H9 (cell line): ENCODE measurements around the gene CATSPERZ. TPM values are rescaled to one million over a fixed set of nuclear protein-coding genes. Genes with fewer than 3 reads are reported as not detected.

ENCODE experiments used
- DNase-seq: peaks from one replicate; pipeline ENCODE4 v3.0.0-alpha.2; 2017
- H2AFZ ChIP-seq: one replicate; pipeline ENCODE4 v1.6.1; 2013; ENCODE audit warnings: mild to moderate bottlenecking, low read length, control low read depth, moderate library complexity
- H2AK5ac ChIP-seq: 2 replicates; pipeline ENCODE4 v1.6.1; 2013; ENCODE audit warnings: low read length, control low read depth, mixed read lengths; ENCODE audit not compliant: insufficient read length
- H2BK120ac ChIP-seq: one replicate; pipeline ENCODE4 v1.6.1; 2013; ENCODE audit warnings: low read depth, mild to moderate bottlenecking, low read length, control low read depth, inconsistent platforms; ENCODE audit not compliant: poor library complexity, severe bottlenecking
- H2BK12ac ChIP-seq: 2 replicates; pipeline ENCODE4 v1.6.1; 2013; ENCODE audit warnings: low read length, control low read depth, mixed read lengths, low read depth; ENCODE audit not compliant: insufficient read length
- H2BK15ac ChIP-seq: 2 replicates; pipeline ENCODE4 v1.6.1; 2013; ENCODE audit warnings: low read depth, low read length, control low read depth
- H2BK20ac ChIP-seq: one replicate; pipeline ENCODE4 v1.6.1; 2013; ENCODE audit warnings: low read depth, mild to moderate bottlenecking, low read length, control low read depth, inconsistent platforms; ENCODE audit not compliant: poor library complexity, severe bottlenecking
- H2BK5ac ChIP-seq: 2 replicates; pipeline ENCODE4 v1.6.1; 2013; ENCODE audit warnings: low read length, control low read depth, mixed read lengths; ENCODE audit not compliant: insufficient read length
- H3K14ac ChIP-seq: 2 replicates; pipeline ENCODE4 v1.6.1; 2013; ENCODE audit warnings: low read length, control low read depth; ENCODE audit not compliant: insufficient read depth
- H3K18ac ChIP-seq: 2 replicates; pipeline ENCODE4 v1.6.1; 2013; ENCODE audit warnings: low read depth, mild to moderate bottlenecking, mixed read lengths, low read length, control low read depth; ENCODE audit not compliant: insufficient read length
- H3K23ac ChIP-seq: 2 replicates; pipeline ENCODE4 v1.6.1; 2013; ENCODE audit warnings: low read length, control low read depth, mixed read lengths, low read depth; ENCODE audit not compliant: insufficient read length
- H3K23me2 ChIP-seq: 2 replicates; pipeline ENCODE4 v1.6.1; 2013; ENCODE audit warnings: low read depth, mild to moderate bottlenecking, mixed read lengths, low read length, control low read depth; ENCODE audit not compliant: insufficient read length, poor library complexity, severe bottlenecking
- H3K27ac ChIP-seq: 2 replicates; pipeline ENCODE4 v1.5.1; 2013; ENCODE audit warnings: low read length, control low read depth, mixed read lengths, low read depth; ENCODE audit not compliant: insufficient read length
- H3K27me3 ChIP-seq: 2 replicates; pipeline ENCODE4 v1.6.1; 2013; ENCODE audit warnings: low read length, control low read depth, inconsistent platforms; ENCODE audit not compliant: insufficient read depth
- H3K4ac ChIP-seq: 2 replicates; pipeline ENCODE4 v1.6.1; 2013; ENCODE audit warnings: low read depth, mild to moderate bottlenecking, control low read depth, inconsistent platforms, low read length, moderate library complexity
- H3K4me1 ChIP-seq: 2 replicates; pipeline ENCODE4 v1.6.1; 2013; ENCODE audit warnings: low read length, control low read depth, inconsistent platforms; ENCODE audit not compliant: insufficient read depth
- H3K4me2 ChIP-seq: 2 replicates; pipeline ENCODE4 v1.6.1; 2013; ENCODE audit warnings: low read length, control low read depth, mixed read lengths; ENCODE audit not compliant: insufficient read length, insufficient read depth
- H3K56ac ChIP-seq: 2 replicates; pipeline ENCODE4 v1.6.1; 2013; ENCODE audit warnings: low read depth, mild to moderate bottlenecking, mixed read lengths, low read length, control low read depth; ENCODE audit not compliant: insufficient read length
- H3K79me1 ChIP-seq: 2 replicates; pipeline ENCODE4 v1.6.1; 2013; ENCODE audit warnings: low read depth, mild to moderate bottlenecking, moderate library complexity, low read length, control low read depth, inconsistent platforms; ENCODE audit not compliant: insufficient read depth, poor library complexity, severe bottlenecking
- H3K79me2 ChIP-seq: 2 replicates; pipeline ENCODE4 v1.6.1; 2013; ENCODE audit warnings: low read length, control low read depth, inconsistent platforms; ENCODE audit not compliant: insufficient read depth
- H3K9ac ChIP-seq: 2 replicates; pipeline ENCODE4 v1.6.1; 2013; ENCODE audit warnings: low read length, control low read depth, mixed read lengths; ENCODE audit not compliant: insufficient read length; ENCODE audit errors: extremely low read depth
- H3K9me3 ChIP-seq: one replicate; pipeline ENCODE4 v1.6.1; 2013; ENCODE audit warnings: low read depth, low read length, inconsistent platforms; ENCODE audit not compliant: control insufficient read depth
- H3T11ph ChIP-seq: one replicate; pipeline ENCODE4 v1.6.1; 2013; ENCODE audit warnings: mild to moderate bottlenecking, low read length, control low read depth, inconsistent platforms
- H4K20me1 ChIP-seq: one replicate; pipeline ENCODE4 v1.6.1; 2013; ENCODE audit not compliant: control insufficient read depth, insufficient read length, insufficient read depth
- H4K5ac ChIP-seq: 2 replicates; pipeline ENCODE4 v1.6.1; 2013; ENCODE audit warnings: low read depth, mild to moderate bottlenecking, mixed read lengths, low read length, control low read depth; ENCODE audit not compliant: insufficient read length
- H4K8ac ChIP-seq: replicated peaks from 2 replicates; pipeline ENCODE4 v1.6.1; 2013; ENCODE audit warnings: low read length, control low read depth, mixed read lengths, low read depth; ENCODE audit not compliant: insufficient read length
- H4K91ac ChIP-seq: 2 replicates; pipeline ENCODE4 v1.6.1; 2013; ENCODE audit warnings: low read depth, mild to moderate bottlenecking, moderate library complexity, mixed read lengths, low read length, control low read depth; ENCODE audit not compliant: insufficient read length
- H3K27ac Mint-ChIP-seq, 3 experiments: 2 replicates in 2 of 3; 3 replicates in 1 of 3; pipeline ENCODE4 v1.8.0; 2020 to 2021; ENCODE audit warnings: mixed read lengths in 3 of 3, mild to moderate bottlenecking in 1 of 3, moderate library complexity in 1 of 3
- H3K27me3 Mint-ChIP-seq: 2 replicates; pipeline ENCODE4 v1.8.0; 2021; ENCODE audit warnings: low read depth, mild to moderate bottlenecking, moderate library complexity, mixed read lengths
- H3K36me3 Mint-ChIP-seq, 3 experiments: 2 replicates in 2 of 3; 3 replicates in 1 of 3; pipeline ENCODE4 v1.8.0; 2020 to 2021; ENCODE audit warnings: low read depth in 3 of 3, mixed read lengths in 3 of 3; ENCODE audit not compliant: insufficient read depth in 1 of 3
- H3K4me1 Mint-ChIP-seq, 2 experiments: 2 replicates each; pipeline ENCODE4 v1.8.0; 2020; ENCODE audit warnings: mixed read lengths in 2 of 2
- H3K4me3 Mint-ChIP-seq, 2 experiments: 2 replicates in 1 of 2; 3 replicates in 1 of 2; pipeline ENCODE4 v1.8.0; 2020 to 2021; ENCODE audit warnings: mild to moderate bottlenecking in 2 of 2, mixed read lengths in 2 of 2, moderate library complexity in 1 of 2
- H3K9me3 Mint-ChIP-seq, 2 experiments: 2 replicates in 1 of 2; 3 replicates in 1 of 2; pipeline ENCODE4 v1.8.0; 2020; ENCODE audit warnings: mild to moderate bottlenecking in 2 of 2, mixed read lengths in 2 of 2, moderate library complexity in 1 of 2
- WGBS: extraction: QIAGEN DNeasy Blood & Tissue Kit; methylation state at CpG from one replicate; pipeline ENCODE4 v1.1.7; 2013; ENCODE audit warnings: missing lambda C conversion rate, low lambda C conversion rate, mixed read lengths; ENCODE audit not compliant: insufficient read length; ENCODE audit errors: extremely low coverage; 5-methylcytosine and 5-hydroxymethylcytosine counted together
- total RNA-seq: library from RNA; stranded (reverse); gene quantifications from 2 replicates; pipeline ENCODE4 v1.2.1, GENCODE V29; 2021
- TF ChIP-seq, protein P1 (sequence below): fragments of 200-600 bp; sonication (generic); conservative IDR thresholded peaks from 3 replicates; pipeline ENCODE4 v1.8.0; 2021; ENCODE audit warnings: antibody characterized with exemption, mild to moderate bottlenecking

CATSPERZ gene
- total RNA-seq, 1 experiment from 2014 or later: 0.92 TPM

DNA sequence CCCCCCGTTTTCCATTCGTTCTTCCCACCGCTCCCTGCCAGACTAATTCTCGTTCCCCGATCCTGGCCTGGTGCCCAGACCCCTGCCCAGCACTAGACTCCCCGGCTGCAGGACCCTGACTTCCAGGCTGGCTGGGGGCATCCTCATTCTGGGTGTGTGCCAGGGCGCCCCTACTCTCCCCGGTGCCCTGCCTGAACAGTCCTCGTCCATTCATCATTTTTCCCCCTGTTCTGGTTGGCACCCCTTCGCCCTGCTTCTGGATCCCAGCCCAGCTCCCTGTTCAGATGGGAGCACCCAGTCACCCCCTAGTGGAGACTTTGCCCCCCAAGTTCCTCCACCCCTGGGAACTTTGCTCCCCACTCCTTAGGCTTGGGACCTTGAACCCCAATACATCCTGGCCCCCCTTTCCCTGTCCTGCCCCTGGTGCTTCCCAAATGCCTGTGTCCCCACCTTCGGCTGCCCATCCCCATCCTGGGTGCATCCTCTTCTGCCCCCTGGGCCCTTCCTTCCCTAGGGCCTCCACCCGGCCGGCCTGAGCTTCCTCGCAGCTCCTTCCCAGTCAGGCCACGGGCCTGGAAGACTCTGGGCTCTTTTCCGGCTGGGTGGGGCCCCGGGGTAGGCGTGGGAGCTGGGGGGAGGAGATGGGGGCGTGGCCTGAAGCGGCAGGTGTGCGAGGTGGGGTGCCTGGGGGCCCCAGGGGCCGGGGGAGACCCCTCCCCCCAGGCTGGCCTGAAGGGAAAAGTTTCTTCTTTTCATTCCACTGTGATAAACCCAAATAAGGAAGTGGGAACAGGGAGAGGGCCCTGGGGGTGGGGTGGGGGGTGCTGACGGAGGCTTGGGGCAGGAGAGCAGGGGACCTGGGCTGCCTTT, 47.9 kb upstream of the CATSPERZ start:
- Histone ChIP-seq H3K9me3 (no peaks in the 10 kb centered on the region), H2BK120ac (no peak overlapping the region), H4K5ac (no peak overlapping the region), H3K27ac (no peak overlapping the region), H3K4me2 (peak overlapping the region; percentile 76), H3K23ac (no peak overlapping the region), H3K23me2 (peaks cover 16% of the 10 kb centered on the region), H3K79me1 (peaks cover 3% of the 10 kb centered on the region), H3K9ac (peak overlapping the region; percentile 33), H3K18ac (no peak overlapping the region), H2AFZ (no peak overlapping the region), H2BK5ac (no peak overlapping the region), H2BK15ac (no peak overlapping the region), H3K56ac (no peak overlapping the region), H3K79me2 (no peaks in the 10 kb centered on the region; the same call in 1 of the 2 replicates), H4K20me1 (no peaks in the 10 kb centered on the region), H3K14ac (peak overlapping the region; percentile 24; the same call in 1 of the 2 replicates), H3K4ac (no peak overlapping the region), H2AK5ac (no peak overlapping the region), H3T11ph (no peak overlapping the region), H3K27me3 (no peaks in the 10 kb centered on the region), H4K91ac (no peak overlapping the region), H2BK20ac (no peak overlapping the region), H3K4me1 (peaks cover 9% of the 10 kb centered on the region; the same call in 1 of the 2 replicates), H2BK12ac (no peak overlapping the region), H4K8ac (no peak overlapping the region)
- WGBS: no CpG with 5 or more reads among the region's 23 CpGs
- H3K4me1 Mint-ChIP-seq: peaks cover 34 to 44% of the 10 kb centered on the region in 2 experiments
- H3K4me3 Mint-ChIP-seq: peak overlapping the region; percentile 85 to 98
- H3K27me3 Mint-ChIP-seq: no peaks in the 10 kb centered on the region
- H3K36me3 Mint-ChIP-seq: peaks cover 13 to 31% (median 25%) of the 10 kb centered on the region in 3 experiments; a peak in 6 of 7 replicates
- TF ChIP-seq, protein P1, sequence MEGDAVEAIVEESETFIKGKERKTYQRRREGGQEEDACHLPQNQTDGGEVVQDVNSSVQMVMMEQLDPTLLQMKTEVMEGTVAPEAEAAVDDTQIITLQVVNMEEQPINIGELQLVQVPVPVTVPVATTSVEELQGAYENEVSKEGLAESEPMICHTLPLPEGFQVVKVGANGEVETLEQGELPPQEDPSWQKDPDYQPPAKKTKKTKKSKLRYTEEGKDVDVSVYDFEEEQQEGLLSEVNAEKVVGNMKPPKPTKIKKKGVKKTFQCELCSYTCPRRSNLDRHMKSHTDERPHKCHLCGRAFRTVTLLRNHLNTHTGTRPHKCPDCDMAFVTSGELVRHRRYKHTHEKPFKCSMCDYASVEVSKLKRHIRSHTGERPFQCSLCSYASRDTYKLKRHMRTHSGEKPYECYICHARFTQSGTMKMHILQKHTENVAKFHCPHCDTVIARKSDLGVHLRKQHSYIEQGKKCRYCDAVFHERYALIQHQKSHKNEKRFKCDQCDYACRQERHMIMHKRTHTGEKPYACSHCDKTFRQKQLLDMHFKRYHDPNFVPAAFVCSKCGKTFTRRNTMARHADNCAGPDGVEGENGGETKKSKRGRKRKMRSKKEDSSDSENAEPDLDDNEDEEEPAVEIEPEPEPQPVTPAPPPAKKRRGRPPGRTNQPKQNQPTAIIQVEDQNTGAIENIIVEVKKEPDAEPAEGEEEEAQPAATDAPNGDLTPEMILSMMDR: peak; percentile 36; the same call in 2 of the 3 replicates
- H3K27ac Mint-ChIP-seq: peak overlapping the region in 2 of 3 experiments; percentile 88 to 95; a peak in 3 of 7 replicates
- H3K9me3 Mint-ChIP-seq: no peaks in the 10 kb centered on the region
- DNase-seq: no peak
